DOHH2 (cell line): ENCODE data around the gene MUSK.

Source experiments
- H3F3A ChIP-seq: fragments of 200-600 bp; sonication (generic), shearing (Covaris generic); 2 replicates; pipeline ENCODE4 v1.6.0; 2016; ENCODE audit warnings: antibody characterized with exemption, mild to moderate bottlenecking; ENCODE audit not compliant: control insufficient read depth, insufficient read depth
- H3K27ac ChIP-seq: fragments of 200-600 bp; sonication (generic); 2 replicates; pipeline ENCODE4 v1.5.1; 2014; ENCODE audit warnings: low read depth, mild to moderate bottlenecking, low read length, moderate library complexity
- H3K27me3 ChIP-seq: fragments of 200-600 bp; sonication (generic); 2 replicates; pipeline ENCODE4 v1.6.1; 2014; ENCODE audit warnings: mild to moderate bottlenecking, low read length, mixed read lengths; ENCODE audit not compliant: control insufficient read depth
- H3K36me3 ChIP-seq: fragments of 200-600 bp; sonication (generic); 2 replicates; pipeline ENCODE4 v1.6.1; 2014; ENCODE audit warnings: mild to moderate bottlenecking, low read length, moderate library complexity, mixed read lengths; ENCODE audit not compliant: control insufficient read depth
- H3K4me1 ChIP-seq: fragments of 200-600 bp; sonication (generic); 2 replicates; pipeline ENCODE4 v1.6.1; 2014; ENCODE audit warnings: mild to moderate bottlenecking, low read length, mixed read lengths; ENCODE audit not compliant: control insufficient read depth
- H3K4me2 ChIP-seq: fragments of 200-600 bp; sonication (generic); 2 replicates; pipeline ENCODE4 v1.6.0; 2014; ENCODE audit warnings: mild to moderate bottlenecking, low read length, moderate library complexity
- H3K4me3 ChIP-seq: fragments of 200-600 bp; sonication (generic); 2 replicates; pipeline ENCODE4 v1.5.1; 2014; ENCODE audit warnings: mild to moderate bottlenecking, low read length, mixed read lengths
- H3K79me2 ChIP-seq: fragments of 200-600 bp; sonication (generic); 2 replicates; pipeline ENCODE4 v1.6.1; 2014; ENCODE audit warnings: mild to moderate bottlenecking, low read length, mixed read lengths; ENCODE audit not compliant: control insufficient read depth
- H3K9me2 ChIP-seq: fragments of 200-600 bp; sonication (generic); replicated peaks from 2 replicates; pipeline ENCODE4 v1.6.1; 2014; ENCODE audit warnings: mild to moderate bottlenecking, low read length, mixed read lengths; ENCODE audit not compliant: control insufficient read depth
- H3K9me3 ChIP-seq: fragments of 200-600 bp; sonication (generic); 2 replicates; pipeline ENCODE4 v1.6.1; 2014; ENCODE audit warnings: antibody characterized with exemption, low read length, mixed read lengths; ENCODE audit not compliant: control insufficient read depth, insufficient read depth
- H4K20me1 ChIP-seq: fragments of 200-600 bp; sonication (generic); 2 replicates; pipeline ENCODE4 v1.6.0; 2014; ENCODE audit warnings: low read depth, mild to moderate bottlenecking, antibody characterized with exemption, low read length, moderate library complexity; ENCODE audit not compliant: control insufficient read depth, insufficient read depth
- CTCF ChIP-seq: fragments of 200-600 bp; sonication (generic); IDR thresholded peaks from one replicate; pipeline ENCODE4 v1.5.1; 2014; ENCODE audit warnings: antibody characterized with exemption, mild to moderate bottlenecking, low read depth, low read length; ENCODE audit not compliant: poor library complexity, severe bottlenecking
- EZH2phosphoT487 ChIP-seq: fragments of 200-600 bp; sonication (generic); IDR thresholded peaks from 2 replicates; pipeline ENCODE4 v1.6.1; 2017; ENCODE audit warnings: borderline replicate concordance, mild to moderate bottlenecking, antibody characterized with exemption, low read length, moderate library complexity, mixed read lengths

Gene MUSK

GRCh38 chr9:110802416-110803035, 133.9 kb downstream of the MUSK start:
- no peaks in the 10 kb centered on the region for H3K79me2 ChIP-seq
- no peaks in the 10 kb centered on the region for H3K36me3 ChIP-seq
- no peak overlapping the region for H3K27ac ChIP-seq
- no peak for TF ChIP-seq CTCF
- TF ChIP-seq EZH2phosphoT487 = no peak
- H3K4me3 ChIP-seq = no peak overlapping the region
- H3K9me3 ChIP-seq = no peaks in the 10 kb centered on the region
- H3K27me3 ChIP-seq = no peaks in the 10 kb centered on the region
- H3K4me1 ChIP-seq = no peaks in the 10 kb centered on the region
- H3K9me2 ChIP-seq = no peaks in the 10 kb centered on the region
- no peak overlapping the region for H3K4me2 ChIP-seq
- H3F3A ChIP-seq = no peaks in the 10 kb centered on the region
- no peaks in the 10 kb centered on the region for H4K20me1 ChIP-seq

GRCh38 chr9:110807956-110808598, 139.5 kb downstream of the MUSK start:
- Histone ChIP-seq H3K9me3 (no peaks in the 10 kb centered on the region), H3K27me3 (no peaks in the 10 kb centered on the region), H3K4me1 (no peaks in the 10 kb centered on the region), H3K36me3 (no peaks in the 10 kb centered on the region), H3K27ac (no peak overlapping the region), H4K20me1 (no peaks in the 10 kb centered on the region), H3K4me2 (no peak overlapping the region), H3F3A (no peaks in the 10 kb centered on the region), H3K9me2 (no peaks in the 10 kb centered on the region), H3K4me3 (no peak overlapping the region), H3K79me2 (no peaks in the 10 kb centered on the region)
- TF ChIP-seq CTCF (no peak), EZH2phosphoT487 (no peak)

GRCh38 chr9:110808599-110808980, 140.0 kb downstream of the MUSK start:
- Histone ChIP-seq H3K4me1 (no peaks in the 10 kb centered on the region), H4K20me1 (no peaks in the 10 kb centered on the region), H3F3A (no peaks in the 10 kb centered on the region), H3K4me2 (no peak overlapping the region), H3K4me3 (no peak overlapping the region), H3K27ac (no peak overlapping the region), H3K9me2 (no peaks in the 10 kb centered on the region), H3K36me3 (no peaks in the 10 kb centered on the region), H3K27me3 (no peaks in the 10 kb centered on the region), H3K79me2 (no peaks in the 10 kb centered on the region), H3K9me3 (no peaks in the 10 kb centered on the region)
- TF ChIP-seq EZH2phosphoT487 (no peak), CTCF (no peak)
